ENCODE data around the gene LRG1.
"Not testable (repeated sequence)": the region's sequence is repeated elsewhere in the genome, so short reads cannot be mapped to it uniquely, and the experiment has no call there.

Gene LRG1

DNA sequence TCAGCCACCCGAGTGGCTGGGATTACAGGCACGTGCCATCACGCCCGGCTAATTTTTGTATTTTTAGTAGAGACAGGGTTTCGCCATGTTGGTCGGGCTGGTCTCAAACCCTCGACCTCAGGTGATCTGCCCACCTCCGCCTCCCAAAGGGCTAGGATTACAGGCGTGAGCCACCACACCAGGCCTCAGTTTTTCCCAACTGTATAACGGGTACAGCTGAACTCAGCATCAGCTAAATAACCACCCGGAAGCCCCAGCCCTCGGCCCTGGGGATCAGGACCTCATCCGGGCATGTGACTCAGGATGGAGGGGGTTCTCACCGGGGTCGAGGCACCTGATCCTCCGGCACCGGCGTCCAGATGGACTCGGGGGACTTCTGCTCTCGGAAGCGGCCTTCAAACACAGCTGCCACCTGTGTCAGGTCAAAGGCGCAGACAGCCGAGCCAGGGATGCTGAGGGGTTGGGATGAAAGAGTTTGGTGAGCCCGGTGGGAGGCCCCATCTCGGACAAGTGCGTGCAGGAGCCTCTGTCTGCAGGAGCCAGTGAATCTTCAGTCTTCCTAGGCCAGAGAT is 10.7 kb upstream of the LRG1 start:
- DNase-seq (ENCODE audit: low spot score) = no peak

DNA sequence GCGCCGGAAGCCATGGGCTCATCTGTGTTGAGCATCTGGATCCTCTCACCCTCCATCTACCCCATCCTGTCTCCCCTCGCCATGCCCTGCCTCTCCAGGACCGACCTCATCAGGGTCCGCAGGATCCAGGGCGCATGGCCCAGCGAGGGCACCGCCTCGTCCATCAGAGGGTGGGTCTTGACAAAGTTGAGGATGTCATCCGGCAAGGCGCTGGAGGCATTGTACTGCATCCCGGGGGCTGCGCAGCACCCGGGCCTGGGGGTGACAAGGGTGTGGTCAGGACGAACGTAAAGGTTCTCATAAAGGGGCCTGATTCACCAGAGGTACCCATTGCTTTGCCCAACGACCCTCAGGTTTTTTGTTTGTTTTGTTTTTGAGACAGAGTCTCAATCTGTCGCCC is 10.2 kb upstream of the LRG1 start:
- DNase-seq (ENCODE audit: low spot score) = no peak

DNA sequence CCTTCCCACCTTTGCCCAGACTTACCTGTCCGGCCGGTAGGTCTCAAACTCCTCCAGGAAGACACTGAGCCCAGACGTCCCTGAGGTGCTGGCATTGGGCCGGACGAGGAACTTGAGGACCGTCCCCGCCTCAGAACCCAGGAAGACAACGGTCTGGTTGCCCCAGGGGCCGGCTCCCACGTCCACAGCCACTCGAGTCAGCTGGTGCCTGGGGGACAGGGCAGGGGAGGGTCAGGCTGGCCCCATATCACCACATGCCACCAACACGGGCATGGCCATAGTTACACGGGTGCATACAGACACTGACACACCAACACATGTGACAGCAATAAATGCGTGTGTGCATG is 8.4 kb upstream of the LRG1 start:
- no peak for DNase-seq (ENCODE audit: low spot score)

DNA sequence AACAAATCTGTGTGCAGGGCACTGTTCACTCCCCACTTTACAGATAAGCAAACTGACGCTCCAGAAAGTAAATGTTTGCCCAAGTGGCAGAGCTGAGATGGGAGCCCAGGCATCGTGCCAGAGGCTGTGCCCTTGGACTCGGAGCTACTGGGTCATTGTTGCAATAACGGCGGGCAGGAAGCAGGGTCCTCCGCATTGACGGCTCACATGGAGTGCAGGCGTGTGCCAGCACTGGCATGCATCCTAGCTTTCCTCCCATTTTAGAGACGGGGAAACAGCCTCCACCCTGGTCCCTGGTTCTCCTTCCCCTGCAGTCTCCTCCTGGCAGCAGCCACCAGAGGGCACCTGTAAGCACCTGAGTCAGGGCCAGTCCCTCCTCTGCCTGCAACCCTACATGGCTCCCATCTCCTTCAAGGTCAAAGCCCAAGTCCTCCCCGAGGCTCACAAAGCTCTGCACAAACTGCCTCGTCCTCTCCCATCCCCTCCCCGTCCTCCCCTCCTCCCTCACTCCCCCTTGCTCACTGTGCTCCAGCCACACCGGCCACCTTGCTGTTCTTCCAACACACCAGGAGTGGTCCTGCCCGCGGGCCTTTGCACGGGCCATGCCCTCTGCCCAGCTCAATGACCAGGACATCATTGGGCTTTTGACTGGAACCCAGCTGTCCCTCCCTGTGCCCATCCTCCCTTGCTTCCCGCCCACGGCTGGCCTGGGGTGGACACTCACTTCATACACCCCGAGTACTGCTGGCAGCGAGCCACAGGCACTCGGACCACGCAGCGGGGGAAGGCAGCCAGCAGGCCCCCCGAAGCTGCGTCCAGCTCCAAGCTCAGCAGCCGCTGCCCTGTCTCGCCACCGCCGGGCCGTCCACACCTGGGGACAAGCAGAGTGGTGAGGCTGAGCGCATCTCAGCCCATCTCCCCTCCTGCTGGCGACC is 7.7 kb upstream of the LRG1 start:
- no peak for DNase-seq (ENCODE audit: low spot score)

DNA sequence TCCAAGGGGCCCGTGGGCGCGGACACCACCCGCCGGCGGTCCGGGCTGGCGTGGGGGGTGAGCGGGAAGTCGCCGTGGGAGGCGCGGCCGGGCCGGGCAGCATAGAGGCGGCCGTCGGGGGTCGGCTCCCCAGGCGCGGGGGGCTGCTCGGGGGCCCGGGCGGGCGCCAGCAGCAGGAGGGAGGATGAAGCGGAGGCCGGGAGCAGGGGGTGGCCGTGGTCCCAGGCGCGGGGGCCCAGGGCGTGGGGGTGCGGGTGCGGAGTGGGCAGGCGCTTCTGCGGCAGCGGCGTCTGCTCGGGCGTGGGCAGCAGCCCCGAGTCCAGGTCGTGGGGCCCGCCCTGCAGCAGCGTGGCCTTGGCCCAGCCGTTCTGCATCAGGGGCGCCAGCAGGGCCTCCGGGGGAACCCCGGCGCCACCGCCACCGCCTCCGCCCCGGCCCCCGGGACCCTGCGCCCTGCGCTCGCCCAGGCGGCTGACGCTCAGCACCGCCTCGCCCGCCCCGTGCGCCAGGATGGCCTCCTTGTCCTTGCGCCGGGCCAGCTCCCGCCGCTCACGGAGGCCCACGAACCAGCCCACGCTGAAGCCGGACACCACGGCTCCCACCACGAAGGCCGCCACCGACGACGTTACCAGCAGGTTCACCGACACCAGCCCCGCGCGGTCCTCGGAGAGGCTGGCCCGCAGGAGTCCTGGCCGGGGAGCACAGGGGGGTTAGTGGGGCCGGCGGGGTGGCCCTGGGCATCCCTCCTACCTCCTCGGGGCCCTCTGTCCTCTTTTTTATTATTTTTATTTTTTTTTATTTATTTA is 4.2 kb upstream of the LRG1 start:
- no peak for DNase-seq (ENCODE audit: low spot score)

DNA sequence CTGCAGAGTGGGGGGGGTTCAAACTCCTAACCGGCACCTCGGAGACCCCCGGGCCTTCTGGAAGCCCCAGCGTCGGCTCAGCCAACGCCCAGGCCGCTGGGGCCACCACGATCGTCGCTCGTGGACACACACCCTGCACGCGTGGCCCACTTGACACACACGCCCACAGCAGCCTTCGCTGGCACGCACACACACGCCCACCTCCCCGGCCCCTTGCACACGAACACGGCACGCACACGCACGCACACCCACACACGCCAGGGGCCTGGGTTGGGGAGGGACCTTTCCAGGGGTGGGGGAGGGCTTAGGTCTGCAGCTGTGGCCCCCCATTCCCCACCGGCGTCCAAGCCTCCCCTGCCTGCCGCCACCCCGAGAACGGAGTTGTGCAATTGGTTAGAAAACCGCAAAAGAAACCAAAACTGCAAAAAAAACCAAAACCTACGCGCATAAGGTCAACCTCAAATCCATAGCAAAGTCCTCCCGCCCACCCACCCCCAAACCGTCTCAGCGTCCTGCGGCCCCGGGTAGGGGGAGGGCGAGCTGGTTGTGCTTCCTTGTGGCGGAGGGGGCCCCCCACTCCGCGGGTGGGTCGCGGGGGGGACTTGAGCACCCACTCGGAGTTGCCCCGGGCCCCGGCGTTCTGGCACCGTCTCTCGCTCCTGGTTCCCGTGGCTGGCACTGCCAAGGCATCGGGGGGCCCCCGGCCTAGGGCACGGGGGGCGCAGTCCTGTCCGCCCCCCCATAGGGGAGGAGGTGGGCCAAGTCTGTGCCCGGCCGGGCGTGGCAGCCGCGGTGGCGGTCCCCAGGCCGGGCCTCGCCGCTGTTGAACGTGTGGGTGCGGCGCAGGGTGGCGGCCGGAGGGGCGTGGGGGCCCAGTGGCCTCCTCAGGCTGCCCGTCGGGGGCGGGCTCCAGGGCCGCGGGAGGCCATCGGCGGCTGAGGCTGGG is 3.3 kb upstream of the LRG1 start:
- DNase-seq (ENCODE audit: low spot score) = no peak

DNA sequence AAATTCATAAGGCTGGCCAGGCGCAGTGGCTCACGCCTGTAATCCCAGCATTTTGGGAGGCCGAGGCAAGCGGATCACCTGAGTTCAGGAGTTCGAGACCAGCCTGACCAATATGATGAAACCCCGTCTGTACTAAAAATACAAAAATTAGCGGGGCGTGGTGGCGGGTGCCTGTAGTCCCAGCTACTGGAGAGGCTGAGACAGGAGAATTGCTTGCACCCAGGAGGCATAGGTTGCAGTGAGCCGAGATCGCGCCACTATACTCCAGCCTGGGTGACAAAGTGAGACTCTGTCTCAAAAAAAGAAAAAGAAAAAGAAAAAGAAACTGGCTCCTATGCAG is 1.9 kb upstream of the LRG1 start:
- not testable (repeated sequence) for DNase-seq (ENCODE audit: low spot score)

DNA sequence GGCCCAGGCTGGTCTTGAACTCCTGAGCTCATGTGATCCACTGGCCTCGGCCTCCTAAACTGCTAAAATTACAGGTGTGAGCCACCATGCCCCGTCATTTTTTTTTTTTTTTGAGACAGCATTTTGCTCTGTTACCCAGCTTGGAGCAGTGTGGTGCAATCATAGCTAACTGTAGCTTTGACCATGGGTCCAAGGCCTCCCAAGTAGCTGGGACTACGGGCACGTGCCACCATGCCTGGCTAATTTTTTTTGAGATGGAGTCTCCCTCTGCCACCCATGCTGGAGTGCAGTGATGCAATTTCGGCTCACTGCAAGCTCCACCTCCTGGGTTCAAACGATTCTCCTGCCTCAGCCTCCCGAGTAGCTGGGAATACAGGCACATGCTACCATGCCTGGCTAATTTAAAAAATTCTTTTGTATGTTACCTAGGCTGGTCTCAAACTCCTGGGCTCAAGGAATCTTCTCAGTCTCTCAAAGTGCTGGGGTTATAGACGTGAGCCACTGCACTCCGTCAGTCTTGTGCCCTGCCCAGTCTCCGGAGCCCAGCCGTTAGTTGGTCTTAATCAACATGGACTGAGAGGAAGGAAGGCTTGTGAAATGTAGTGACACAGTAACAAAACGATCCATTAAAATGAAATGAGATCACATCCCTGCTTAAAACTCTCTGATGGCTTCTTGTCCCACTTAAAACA is 1.4 kb upstream of the LRG1 start:
- DNase-seq (ENCODE audit: low spot score) = no peak

DNA sequence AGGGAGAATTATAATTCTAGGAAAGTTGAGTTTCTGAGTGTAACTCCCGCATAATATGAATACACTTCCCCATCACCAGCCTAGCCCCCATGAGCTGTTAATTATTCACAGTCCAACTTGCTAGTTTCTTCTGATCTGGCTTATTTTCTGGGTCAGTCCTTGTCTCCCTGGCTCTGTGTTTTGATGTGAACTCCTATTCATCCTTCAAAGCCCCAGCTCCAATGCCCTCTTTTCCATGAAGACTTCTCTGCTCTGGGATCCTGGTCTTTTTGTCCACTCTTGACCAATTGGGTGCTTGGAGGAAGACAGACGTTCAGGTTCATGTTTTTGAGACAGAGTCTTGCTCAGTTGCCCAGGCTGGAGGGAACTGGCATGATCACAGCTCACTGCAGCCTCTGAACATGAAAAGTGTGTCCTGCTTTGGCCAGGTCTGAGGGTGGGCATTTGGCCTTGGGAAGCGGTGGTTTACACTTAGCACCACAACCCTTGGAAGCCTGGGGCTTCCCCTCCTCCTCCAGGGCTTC is 605 bp downstream of the LRG1 start:
- no peak for DNase-seq (ENCODE audit: low spot score)

DNA sequence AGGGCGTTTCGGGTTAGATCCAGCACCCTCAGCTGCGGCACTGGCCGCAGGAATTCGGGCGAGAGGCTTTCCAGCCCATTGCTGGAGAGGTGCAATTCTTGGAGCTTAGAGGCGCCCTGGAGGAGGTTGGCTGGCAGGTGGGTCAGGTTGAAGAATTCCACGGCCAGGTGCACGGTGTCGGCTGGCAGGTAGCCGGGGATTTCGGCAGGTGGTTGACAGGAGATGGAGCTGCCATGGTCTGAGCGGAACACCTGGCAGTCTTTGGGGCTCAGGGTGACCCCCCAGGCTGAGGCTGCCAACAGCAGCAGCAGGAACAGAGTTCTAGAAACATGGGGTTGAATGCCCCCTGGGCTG is 1.3 kb downstream of the LRG1 start:
- DNase-seq (ENCODE audit: low spot score) = no peak

DNA sequence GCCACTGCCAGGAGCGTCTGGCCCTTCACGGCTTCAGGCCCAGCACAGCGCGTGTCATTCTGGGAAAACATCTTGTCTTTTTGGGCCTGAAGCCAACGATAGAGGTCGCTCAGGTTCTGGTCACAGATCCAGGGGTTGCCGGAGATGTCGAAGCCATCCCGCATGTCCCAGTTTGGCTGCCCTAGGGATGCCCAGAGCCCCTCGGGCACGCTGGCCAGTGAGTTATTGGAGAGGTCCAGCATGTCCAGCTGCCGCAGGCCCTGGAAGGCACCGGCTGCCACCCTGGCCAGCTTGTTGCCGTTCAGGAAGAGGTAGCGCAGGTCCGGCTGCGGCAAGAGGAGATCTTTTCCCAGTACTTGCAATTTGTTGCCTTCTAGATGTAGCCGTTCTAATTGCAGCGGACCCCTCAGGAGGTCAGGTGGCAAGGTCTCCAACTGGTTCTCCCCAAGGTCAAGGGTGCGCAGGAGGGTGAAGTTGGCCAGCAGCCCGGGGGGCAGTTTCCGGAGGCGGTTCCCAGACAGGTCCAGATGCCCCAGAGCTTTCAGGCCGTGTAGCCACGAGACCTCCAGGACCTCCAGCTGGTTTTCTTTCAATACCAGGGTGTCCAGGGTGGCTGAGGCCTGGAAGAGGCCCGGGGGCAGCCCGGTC is 1.8 kb downstream of the LRG1 start:
- DNase-seq (ENCODE audit: low spot score) = no peak

DNA sequence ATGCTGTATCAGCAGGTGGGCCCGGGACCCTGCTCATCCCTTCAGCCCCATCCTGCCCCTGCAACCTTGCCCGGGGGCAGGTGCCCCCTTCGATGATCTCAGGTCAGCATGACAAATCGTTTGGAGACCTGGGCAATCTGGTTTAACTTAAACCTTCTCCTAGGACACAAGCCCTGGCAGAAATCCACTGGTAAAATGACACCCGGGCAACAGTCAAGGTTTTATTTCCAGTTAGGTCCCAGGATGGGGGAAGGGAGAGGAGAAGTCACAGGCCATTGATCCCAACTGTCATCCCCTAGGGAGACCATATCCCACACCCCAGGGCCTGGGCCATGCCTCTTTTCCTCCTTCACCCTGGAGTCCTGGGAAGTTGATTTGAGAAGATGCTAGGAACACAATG is 3.0 kb downstream of the LRG1 start:
- DNase-seq (ENCODE audit: low spot score) = no peak

DNA sequence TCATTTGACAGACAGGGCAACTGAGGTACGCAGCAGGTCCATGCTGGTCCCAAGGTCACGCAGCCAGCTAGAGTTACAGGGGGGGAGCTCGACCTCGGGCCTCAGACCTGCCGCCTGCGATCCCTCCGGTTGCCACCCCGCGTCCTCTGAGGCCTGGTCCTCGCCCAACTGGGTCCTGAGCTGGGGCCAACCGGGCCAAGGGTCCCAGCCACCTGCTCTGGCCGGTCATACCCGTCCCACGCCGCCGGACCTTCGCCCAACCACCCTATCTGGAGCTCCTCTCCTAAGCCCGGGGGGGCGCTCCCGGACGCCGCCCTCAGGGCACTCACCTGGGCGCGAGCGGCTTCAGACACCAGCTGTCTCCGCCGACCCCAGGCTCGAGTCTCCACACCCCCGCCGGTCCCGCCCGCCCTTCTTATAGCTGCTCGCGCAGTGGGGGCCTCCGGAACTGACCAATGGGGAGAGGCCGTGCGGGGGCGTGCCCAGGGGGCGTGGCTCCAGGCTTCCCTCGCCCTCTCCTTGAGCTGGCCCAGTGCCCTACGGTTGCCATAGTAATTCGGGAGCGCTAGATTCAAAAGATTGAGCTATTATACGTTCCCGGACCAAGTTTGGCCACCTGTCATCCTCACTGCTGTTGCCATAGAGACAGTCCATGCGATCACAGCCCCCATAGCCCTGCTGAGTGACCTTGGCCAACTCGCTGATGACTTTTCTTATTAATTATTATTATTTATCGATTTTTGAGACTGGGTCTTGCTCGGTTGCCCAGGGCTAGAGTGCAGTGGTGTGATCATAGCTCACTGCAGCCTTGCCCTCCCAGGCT is 4.8 kb downstream of the LRG1 start, which contains the start of gene PLIN5:
Gene PLIN5 (minus strand): TSS at position 389 of the 823 bp plus-strand sequence. CDS start 1,150 bp downstream, outside the sequence.
- peak; percentile 69 for DNase-seq (ENCODE audit: low spot score)

DNA sequence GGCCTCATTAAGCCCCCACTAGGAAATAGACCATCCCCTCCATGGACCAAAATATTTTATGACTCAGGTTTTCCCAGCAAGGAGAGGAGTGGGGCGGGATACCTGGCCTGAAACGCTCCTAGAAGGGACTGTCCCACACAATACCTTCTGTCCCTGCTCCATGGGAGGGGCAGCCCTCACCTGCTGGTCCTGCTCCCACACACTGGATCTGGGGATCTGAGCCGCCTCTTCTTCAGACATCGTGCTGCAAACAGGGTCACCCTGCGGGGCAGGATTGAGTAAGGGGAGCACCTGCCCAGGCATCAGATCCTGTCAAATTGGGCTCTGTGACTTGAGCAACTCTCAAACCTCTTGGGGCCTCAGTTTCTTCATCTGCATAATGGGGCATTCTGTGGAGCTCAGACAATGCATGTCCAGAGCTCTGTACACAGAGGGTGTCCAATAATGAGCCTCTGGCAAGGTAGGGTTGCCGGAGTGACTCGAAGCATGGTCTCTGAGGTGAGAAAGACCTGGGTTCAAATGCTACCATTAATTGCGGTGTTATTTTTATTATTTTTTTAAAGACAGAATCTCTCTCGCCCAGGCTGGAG is 5.9 kb downstream of the LRG1 start:
- no peak for DNase-seq (ENCODE audit: low spot score)

DNA sequence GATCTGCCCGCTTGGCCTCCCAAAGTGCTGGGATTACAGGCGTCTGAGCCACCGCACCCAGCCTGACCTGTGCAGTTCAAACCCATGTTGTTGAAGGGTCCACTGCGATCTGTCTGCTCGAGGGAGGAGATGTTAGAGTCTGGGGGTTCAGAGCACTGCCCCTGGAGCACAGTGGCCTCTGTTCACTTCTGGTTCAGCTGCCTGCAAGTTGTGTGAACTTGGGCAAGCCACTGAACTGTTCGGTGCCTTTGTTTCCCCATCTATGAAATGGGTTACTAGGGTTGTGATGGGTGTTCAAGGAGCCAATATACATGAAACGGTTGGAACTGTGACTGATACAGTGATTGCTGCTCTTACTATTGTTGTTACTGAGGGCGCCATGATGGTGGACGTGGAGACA is 6.5 kb downstream of the LRG1 start:
- DNase-seq (ENCODE audit: low spot score) = no peak

DNA sequence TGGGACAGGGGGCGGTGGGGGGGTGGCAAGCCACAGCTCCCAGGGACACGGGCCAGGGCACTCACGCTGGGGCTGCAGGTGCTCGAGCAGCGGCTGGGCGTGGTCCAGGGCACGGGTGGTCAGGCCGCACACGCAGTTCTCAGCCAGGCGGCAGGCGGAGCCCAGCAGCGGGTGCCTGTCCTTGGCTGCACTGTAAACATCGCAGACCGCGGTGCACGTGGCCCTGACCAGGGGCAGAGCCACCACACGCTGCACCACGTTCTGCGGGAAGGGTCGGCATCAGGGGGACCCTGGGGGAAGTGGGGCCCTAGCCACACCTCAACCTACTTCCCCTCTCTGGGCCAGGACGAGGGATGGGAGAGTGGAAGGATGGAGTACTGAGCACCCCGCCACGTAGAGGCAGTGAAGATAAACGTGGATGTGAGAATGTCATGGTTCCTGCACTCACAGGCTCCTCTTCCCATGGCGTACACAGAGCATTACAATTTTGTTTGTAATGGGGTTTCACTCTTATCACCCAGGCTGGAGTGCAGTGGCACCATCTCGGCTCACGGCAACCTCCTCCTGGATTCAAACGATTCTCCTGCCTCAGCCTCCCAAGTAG is 8.2 kb downstream of the LRG1 start:
- no peak for DNase-seq (ENCODE audit: low spot score)

DNA sequence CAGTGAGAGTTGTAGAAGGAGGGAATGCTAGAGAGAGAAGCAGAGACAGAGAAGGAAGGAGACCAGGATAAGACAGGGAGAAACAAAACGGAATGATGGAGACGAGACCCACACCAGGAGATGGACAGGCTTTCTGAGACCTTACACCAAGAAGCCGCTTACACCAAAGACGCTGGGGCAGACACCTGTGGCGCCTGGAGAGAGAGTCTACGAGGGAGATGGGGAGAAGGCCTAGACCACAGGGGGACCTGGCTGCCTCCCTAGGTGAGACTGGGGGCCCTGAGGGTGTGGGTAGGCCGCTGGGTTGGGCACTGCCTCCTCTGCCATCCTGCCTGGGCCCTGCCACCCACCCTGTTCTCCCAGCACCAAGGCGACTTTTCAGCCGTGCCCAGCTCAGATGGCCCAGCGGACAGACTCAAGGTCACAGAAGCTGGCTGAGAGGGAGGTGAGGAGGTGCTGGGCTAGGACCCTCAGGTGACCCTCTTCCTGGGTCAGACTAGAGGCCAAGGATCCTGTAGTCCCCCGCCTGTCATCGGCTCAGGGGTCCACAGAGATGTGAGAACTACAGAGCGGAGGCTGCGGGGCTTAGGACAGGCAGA is 9.8 kb downstream of the LRG1 start:
- no peak for DNase-seq (ENCODE audit: low spot score)

DNA sequence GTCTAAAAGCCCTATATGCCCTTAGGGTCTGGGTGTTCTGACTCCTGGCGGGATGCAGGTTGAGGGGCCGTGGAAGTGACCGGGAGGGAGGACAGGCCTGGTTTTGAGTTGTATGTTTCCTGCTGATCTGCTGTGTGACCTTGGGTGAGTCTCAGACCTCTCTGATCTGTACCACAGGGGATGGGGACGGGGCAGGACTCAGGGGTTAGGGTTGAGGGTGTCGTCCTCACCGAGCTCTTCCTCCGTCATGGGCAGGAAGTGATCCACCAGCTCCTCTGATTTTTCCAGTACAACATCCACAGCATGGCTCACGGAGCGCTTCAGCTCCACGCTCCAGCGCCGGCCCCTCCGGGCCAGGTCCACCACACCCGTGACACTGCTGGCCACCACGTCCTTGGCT is 11.0 kb downstream of the LRG1 start:
- DNase-seq (ENCODE audit: low spot score) = no peak
